Stomach (tissue), 4 donors: Measurements from ENCODE around the gene TCFL5.
A peak's percentile ranks its signal among the peaks of the same experiment; 100 is the strongest.

Experiments used
- CTCF ChIP-seq, 7 experiments: fragments of 450-650 bp in 4 of 7; fragments of 200-600 bp in 3 of 7; sonication (generic) in 3 of 7; IDR thresholded peaks; one replicate each; pipeline ENCODE4 v1.5.1; 2016 to 2019; ENCODE audit warnings: antibody characterized with exemption in 7 of 7, control low read depth in 2 of 7, mild to moderate bottlenecking in 1 of 7
- POLR2A ChIP-seq, 4 donors: fragments of 450-650 bp; IDR thresholded peaks; one replicate each; pipeline ENCODE4 v1.6.1; 2016; ENCODE audit warnings: antibody characterized with exemption in 4 of 4, control low read depth in 2 of 4, mild to moderate bottlenecking in 1 of 4, moderate library complexity in 1 of 4
- POLR2AphosphoS5 ChIP-seq, 3 donors: sonication (generic); formaldehyde crosslinking; IDR thresholded peaks; one replicate each; pipeline ENCODE4 v1.6.1; 2016; ENCODE audit warnings: antibody characterized with exemption in 3 of 3

DNA sequence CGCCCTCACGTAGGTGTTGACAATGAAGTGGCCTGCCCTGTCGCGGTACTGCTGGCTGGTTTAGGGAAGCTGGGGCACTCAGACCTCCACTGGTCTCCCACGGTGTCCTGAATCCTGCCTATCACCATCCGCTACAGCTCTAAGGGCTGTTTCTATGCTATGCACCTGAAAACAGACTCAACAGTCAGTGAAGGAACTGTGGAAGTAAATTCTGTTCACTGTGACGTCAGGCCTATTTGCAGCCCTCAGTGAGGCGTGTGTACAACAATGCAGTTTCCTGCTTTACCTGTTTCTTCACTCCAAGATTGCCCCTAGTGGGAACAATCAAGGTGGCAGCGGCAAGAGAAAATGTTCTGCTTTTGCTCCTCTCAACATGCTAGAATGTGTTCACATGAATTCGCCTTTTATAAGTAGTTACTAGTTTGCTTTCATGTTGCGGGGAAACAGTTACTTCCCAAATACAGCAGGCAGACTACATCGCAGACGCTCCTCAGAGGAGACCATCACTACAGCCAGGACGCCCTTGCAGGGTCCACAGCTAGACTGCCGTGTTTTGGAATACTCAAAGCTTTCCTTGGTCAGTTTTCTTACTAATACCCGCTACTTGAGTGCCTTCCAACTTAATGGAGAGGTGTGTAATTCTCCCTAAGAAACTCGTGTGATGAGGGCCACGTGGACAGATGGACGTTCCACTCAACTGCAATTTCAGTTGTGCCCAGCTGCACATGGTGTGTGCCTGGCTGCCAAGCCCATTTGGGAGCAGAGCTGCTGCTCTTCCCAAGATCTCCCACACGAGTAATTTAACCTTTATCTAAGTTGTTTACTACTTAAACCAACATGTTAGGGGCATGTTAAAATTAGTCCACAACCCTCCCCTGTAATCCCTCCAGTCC, 39.3 kb upstream of the TCFL5 start:
- TF ChIP-seq CTCF (IDR thresholded peaks at IDR 0.05), result peak in 1 of 7 experiments; percentile 34
- TF ChIP-seq POLR2AphosphoS5 (IDR thresholded peaks at IDR 0.05), result peak in 1 of 3 donors; percentile 21
- no peak for TF ChIP-seq POLR2A (IDR thresholded peaks at IDR 0.05)
